Neural cell (in vitro differentiated cells): ENCODE results near the gene PTTG1. TPM values are rescaled to one million over a fixed set of nuclear protein-coding genes. Genes with fewer than 3 reads are reported as not detected.

Source experiments
- H2AFZ ChIP-seq: fragments of 200-600, 300-800 bp; sonication (generic), shearing (Covaris generic); 2 replicates; pipeline ENCODE4 v1.6.0; 2014; ENCODE audit warnings: low read depth, mild to moderate bottlenecking, antibody characterized with exemption, low read length, moderate library complexity
- H3F3A ChIP-seq: fragments of 200-600 bp; shearing (Covaris generic); 2 replicates; pipeline ENCODE4 v1.6.1; 2016; ENCODE audit warnings: mild to moderate bottlenecking, moderate library complexity, mixed read lengths, antibody characterized with exemption, low read length; ENCODE audit not compliant: insufficient read depth, poor library complexity, severe bottlenecking
- H3K27ac ChIP-seq: fragments of 200-600, 300-800 bp; sonication (generic), shearing (Covaris generic); 2 replicates; pipeline ENCODE4 v1.5.1; 2014; ENCODE audit warnings: mild to moderate bottlenecking, low read length, moderate library complexity
- H3K27me3 ChIP-seq: fragments of 300-800, 200-600 bp; sonication (generic), shearing (Covaris generic); 2 replicates; pipeline ENCODE4 v1.6.0; 2014; ENCODE audit warnings: mild to moderate bottlenecking, low read depth, low read length, moderate library complexity; ENCODE audit not compliant: insufficient read depth
- H3K36me3 ChIP-seq: fragments of 300-800, 200-600 bp; sonication (generic), shearing (Covaris generic); 2 replicates; pipeline ENCODE4 v1.5.1; 2014; ENCODE audit warnings: mild to moderate bottlenecking, antibody characterized with exemption, low read length, moderate library complexity; ENCODE audit not compliant: insufficient read depth
- H3K4me2 ChIP-seq: fragments of 300-800, 200-600 bp; sonication (generic), shearing (Covaris generic); 2 replicates; pipeline ENCODE4 v1.6.0; 2014; ENCODE audit warnings: mild to moderate bottlenecking, low read length
- H3K4me3 ChIP-seq: fragments of 300-800, 200-600 bp; sonication (generic), shearing (Covaris generic); 2 replicates; pipeline ENCODE4 v1.5.1; 2014; ENCODE audit warnings: mild to moderate bottlenecking, low read length, moderate library complexity
- H3K79me2 ChIP-seq: fragments of 200-600 bp; shearing (Covaris generic); replicated peaks from 2 replicates; pipeline ENCODE4 v1.6.0; 2014; ENCODE audit warnings: mild to moderate bottlenecking, low read length, moderate library complexity; ENCODE audit not compliant: insufficient read depth
- H3K9ac ChIP-seq: fragments of 300-800, 200-600 bp; sonication (generic), shearing (Covaris generic); 2 replicates; pipeline ENCODE4 v1.6.1; 2016; ENCODE audit warnings: mild to moderate bottlenecking, low read length, mixed read lengths
- H3K9me2 ChIP-seq: fragments of 200-600 bp; shearing (Covaris generic); 2 replicates; pipeline ENCODE4 v1.6.1; 2016; ENCODE audit warnings: mild to moderate bottlenecking, low read length, mixed read lengths; ENCODE audit not compliant: insufficient read depth
- H3K9me3 ChIP-seq: fragments of 200-600, 300-800 bp; sonication (generic), shearing (Covaris generic); 2 replicates; pipeline ENCODE4 v1.6.1; 2016; ENCODE audit warnings: mild to moderate bottlenecking, mixed run types, low read length, moderate library complexity, mixed read lengths
- H4K20me1 ChIP-seq: fragments of 200-600 bp; shearing (Covaris generic); 2 replicates; pipeline ENCODE4 v1.6.1; 2016; ENCODE audit warnings: mild to moderate bottlenecking, mixed run types; ENCODE audit not compliant: insufficient read depth
- EP300 ChIP-seq: fragments of 450-650 bp; conservative IDR thresholded peaks from 2 replicates; pipeline ENCODE4 v1.6.1; 2014; ENCODE audit warnings: antibody characterized with exemption, mild to moderate bottlenecking, moderate library complexity; ENCODE audit not compliant: poor library complexity, severe bottlenecking
- EZH2 ChIP-seq: fragments of 200-600, 300-800 bp; shearing (Covaris generic), sonication (generic); IDR thresholded peaks from 2 replicates; pipeline ENCODE4 v1.6.1; 2014; ENCODE audit warnings: antibody characterized with exemption, low read length, borderline replicate concordance, mild to moderate bottlenecking; ENCODE audit not compliant: insufficient read depth, poor library complexity, severe bottlenecking
- MXI1 ChIP-seq: fragments of 450-650 bp; conservative IDR thresholded peaks from 2 replicates; pipeline ENCODE4 v1.6.1; 2014; ENCODE audit warnings: antibody characterized with exemption, mild to moderate bottlenecking; ENCODE audit not compliant: poor library complexity, severe bottlenecking
- POLR2AphosphoS5 ChIP-seq: IDR thresholded peaks from 2 replicates; pipeline ENCODE4 v1.6.1; 2012
- RAD21 ChIP-seq: fragments of 450-650 bp; conservative IDR thresholded peaks from 2 replicates; pipeline ENCODE4 v1.6.1; 2014; ENCODE audit warnings: antibody characterized with exemption, mild to moderate bottlenecking, moderate library complexity
- SMC3 ChIP-seq: fragments of 450-650 bp; conservative IDR thresholded peaks from 2 replicates; pipeline ENCODE4 v1.6.1; 2014; ENCODE audit warnings: antibody characterized with exemption, mild to moderate bottlenecking, moderate library complexity; ENCODE audit not compliant: poor library complexity
- TAF1 ChIP-seq: IDR thresholded peaks from 2 replicates; pipeline ENCODE4 v1.6.1; 2012; ENCODE audit warnings: low read depth
- polyA plus RNA-seq: library from polyadenylated mRNA; depleted of rRNA; stranded (reverse); fragments of >200 nt; gene quantifications from 2 replicates; pipeline ENCODE4 v1.2.3, GENCODE V29; 2014
- TF ChIP-seq, protein P1 (sequence below): IDR thresholded peaks from 2 replicates; pipeline ENCODE4 v1.6.1; 2012; ENCODE audit warnings: borderline replicate concordance
- TF ChIP-seq, protein P2 (sequence below): fragments of 450-650 bp; IDR thresholded peaks from 2 replicates; pipeline ENCODE4 v1.5.1; 2014; ENCODE audit warnings: antibody characterized with exemption, mild to moderate bottlenecking, moderate library complexity; ENCODE audit not compliant: poor library complexity, severe bottlenecking

Gene PTTG1
- polyA plus RNA-seq, 1 donor from 2014 or later = 42.6 TPM

DNA sequence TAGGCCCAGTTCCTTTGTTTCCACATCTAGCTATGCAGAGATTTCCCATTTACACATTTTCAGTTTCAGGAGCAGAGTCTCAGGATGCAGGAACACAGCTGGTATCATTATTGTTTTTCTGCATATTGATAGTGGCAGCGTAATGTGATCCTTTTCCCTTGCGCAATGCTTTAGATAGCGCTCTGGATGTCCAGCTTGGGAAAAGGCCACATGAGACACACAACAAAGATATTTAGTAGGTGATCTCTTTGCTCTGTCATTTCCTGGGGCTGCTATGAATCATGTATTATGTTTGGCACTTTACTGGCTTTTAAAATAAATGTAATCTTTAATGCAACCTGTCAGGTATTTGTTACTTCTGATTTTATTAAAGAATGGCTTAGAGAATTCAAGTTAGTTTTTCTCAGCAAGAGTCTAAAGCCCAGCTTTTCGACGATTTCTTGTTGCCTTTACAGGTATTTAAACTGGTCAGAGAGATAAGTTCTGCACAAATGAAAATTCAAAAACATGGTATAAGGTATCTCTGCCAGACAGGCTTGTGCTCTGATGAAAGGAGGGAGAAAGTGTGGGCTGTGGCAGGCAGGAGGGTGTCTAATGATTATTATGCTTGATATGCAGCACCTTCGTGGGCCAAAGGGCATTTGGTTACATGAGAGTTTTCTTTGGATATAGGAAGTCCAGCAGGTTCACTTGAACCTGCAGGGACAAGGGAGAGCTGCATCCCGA lies 42.2 kb downstream of the PTTG1 start:
- peaks cover 4% of the 10 kb centered on the region for H3K9me3 ChIP-seq
- no peaks in the 10 kb centered on the region for H3K36me3 ChIP-seq
- H3K9ac ChIP-seq = no peak overlapping the region
- H3K4me2 ChIP-seq = no peak overlapping the region
- no peak overlapping the region for H3K27ac ChIP-seq
- TF ChIP-seq EZH2 (no peak), TAF1 (no peak), POLR2AphosphoS5 (no peak), EP300 (no peak), RAD21 (no peak), MXI1 (no peak), SMC3 (no peak)
- TF ChIP-seq, protein P1, sequence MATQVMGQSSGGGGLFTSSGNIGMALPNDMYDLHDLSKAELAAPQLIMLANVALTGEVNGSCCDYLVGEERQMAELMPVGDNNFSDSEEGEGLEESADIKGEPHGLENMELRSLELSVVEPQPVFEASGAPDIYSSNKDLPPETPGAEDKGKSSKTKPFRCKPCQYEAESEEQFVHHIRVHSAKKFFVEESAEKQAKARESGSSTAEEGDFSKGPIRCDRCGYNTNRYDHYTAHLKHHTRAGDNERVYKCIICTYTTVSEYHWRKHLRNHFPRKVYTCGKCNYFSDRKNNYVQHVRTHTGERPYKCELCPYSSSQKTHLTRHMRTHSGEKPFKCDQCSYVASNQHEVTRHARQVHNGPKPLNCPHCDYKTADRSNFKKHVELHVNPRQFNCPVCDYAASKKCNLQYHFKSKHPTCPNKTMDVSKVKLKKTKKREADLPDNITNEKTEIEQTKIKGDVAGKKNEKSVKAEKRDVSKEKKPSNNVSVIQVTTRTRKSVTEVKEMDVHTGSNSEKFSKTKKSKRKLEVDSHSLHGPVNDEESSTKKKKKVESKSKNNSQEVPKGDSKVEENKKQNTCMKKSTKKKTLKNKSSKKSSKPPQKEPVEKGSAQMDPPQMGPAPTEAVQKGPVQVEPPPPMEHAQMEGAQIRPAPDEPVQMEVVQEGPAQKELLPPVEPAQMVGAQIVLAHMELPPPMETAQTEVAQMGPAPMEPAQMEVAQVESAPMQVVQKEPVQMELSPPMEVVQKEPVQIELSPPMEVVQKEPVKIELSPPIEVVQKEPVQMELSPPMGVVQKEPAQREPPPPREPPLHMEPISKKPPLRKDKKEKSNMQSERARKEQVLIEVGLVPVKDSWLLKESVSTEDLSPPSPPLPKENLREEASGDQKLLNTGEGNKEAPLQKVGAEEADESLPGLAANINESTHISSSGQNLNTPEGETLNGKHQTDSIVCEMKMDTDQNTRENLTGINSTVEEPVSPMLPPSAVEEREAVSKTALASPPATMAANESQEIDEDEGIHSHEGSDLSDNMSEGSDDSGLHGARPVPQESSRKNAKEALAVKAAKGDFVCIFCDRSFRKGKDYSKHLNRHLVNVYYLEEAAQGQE = no peak
- TF ChIP-seq, protein P2, sequence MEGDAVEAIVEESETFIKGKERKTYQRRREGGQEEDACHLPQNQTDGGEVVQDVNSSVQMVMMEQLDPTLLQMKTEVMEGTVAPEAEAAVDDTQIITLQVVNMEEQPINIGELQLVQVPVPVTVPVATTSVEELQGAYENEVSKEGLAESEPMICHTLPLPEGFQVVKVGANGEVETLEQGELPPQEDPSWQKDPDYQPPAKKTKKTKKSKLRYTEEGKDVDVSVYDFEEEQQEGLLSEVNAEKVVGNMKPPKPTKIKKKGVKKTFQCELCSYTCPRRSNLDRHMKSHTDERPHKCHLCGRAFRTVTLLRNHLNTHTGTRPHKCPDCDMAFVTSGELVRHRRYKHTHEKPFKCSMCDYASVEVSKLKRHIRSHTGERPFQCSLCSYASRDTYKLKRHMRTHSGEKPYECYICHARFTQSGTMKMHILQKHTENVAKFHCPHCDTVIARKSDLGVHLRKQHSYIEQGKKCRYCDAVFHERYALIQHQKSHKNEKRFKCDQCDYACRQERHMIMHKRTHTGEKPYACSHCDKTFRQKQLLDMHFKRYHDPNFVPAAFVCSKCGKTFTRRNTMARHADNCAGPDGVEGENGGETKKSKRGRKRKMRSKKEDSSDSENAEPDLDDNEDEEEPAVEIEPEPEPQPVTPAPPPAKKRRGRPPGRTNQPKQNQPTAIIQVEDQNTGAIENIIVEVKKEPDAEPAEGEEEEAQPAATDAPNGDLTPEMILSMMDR = no peak
- H3K9me2 ChIP-seq = no peaks in the 10 kb centered on the region
- no peak overlapping the region for H2AFZ ChIP-seq
- H3F3A ChIP-seq = no peaks in the 10 kb centered on the region
- no peaks in the 10 kb centered on the region for H3K79me2 ChIP-seq
- no peaks in the 10 kb centered on the region for H4K20me1 ChIP-seq
- no peak overlapping the region for H3K4me3 ChIP-seq
- H3K27me3 ChIP-seq = no peaks in the 10 kb centered on the region

DNA sequence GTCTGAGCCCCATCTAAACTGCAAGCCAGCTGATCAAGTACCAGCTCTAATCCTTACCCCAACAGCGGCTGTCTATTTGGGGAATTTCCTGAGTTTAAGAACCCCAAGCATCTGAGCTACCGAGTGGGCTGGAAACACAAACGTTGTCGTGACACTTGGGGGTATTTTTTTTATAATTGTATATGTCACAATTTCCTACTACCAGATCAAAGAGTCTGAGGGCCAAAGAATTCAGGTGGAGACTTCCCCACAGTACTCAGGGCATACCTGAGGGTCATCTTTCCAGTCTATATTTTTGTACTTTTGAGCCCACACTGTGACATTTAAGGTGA lies 42.8 kb downstream of the PTTG1 start:
- H3K9ac ChIP-seq = no peak overlapping the region
- H3K4me2 ChIP-seq = no peak overlapping the region
- H3K4me3 ChIP-seq = no peak overlapping the region
- no peak for TF ChIP-seq TAF1
- TF ChIP-seq, protein P1 = no peak
- no peak for TF ChIP-seq POLR2AphosphoS5
- TF ChIP-seq MXI1 = no peak
- TF ChIP-seq EP300 = no peak
- TF ChIP-seq EZH2 = no peak
- TF ChIP-seq, protein P2 = no peak
- TF ChIP-seq SMC3 = no peak
- TF ChIP-seq RAD21 = no peak
- no peaks in the 10 kb centered on the region for H3K79me2 ChIP-seq
- no peak overlapping the region for H3K27ac ChIP-seq
- H3K9me2 ChIP-seq = no peaks in the 10 kb centered on the region
- peaks cover 4% of the 10 kb centered on the region for H3K9me3 ChIP-seq
- no peaks in the 10 kb centered on the region for H3K36me3 ChIP-seq
- no peaks in the 10 kb centered on the region for H3F3A ChIP-seq
- no peaks in the 10 kb centered on the region for H4K20me1 ChIP-seq
- no peaks in the 10 kb centered on the region for H3K27me3 ChIP-seq
- H2AFZ ChIP-seq = no peak overlapping the region
